OCI-LY3 (cell line): ENCODE measurements around the gene DIAPH2.

Source experiments
- EZH2phosphoT487 ChIP-seq: fragments of 200-600 bp; shearing (Covaris generic); IDR thresholded peaks from 2 replicates; pipeline ENCODE4 v1.6.1; 2018; ENCODE audit warnings: antibody characterized with exemption, mixed run types, low read depth
- TF ChIP-seq, protein P1 (sequence below): fragments of 200-600, 300-600 bp; sonication (generic); IDR thresholded peaks from 2 replicates; pipeline ENCODE4 v1.5.1; 2014; ENCODE audit warnings: antibody characterized with exemption, low read length, low read depth

DNA sequence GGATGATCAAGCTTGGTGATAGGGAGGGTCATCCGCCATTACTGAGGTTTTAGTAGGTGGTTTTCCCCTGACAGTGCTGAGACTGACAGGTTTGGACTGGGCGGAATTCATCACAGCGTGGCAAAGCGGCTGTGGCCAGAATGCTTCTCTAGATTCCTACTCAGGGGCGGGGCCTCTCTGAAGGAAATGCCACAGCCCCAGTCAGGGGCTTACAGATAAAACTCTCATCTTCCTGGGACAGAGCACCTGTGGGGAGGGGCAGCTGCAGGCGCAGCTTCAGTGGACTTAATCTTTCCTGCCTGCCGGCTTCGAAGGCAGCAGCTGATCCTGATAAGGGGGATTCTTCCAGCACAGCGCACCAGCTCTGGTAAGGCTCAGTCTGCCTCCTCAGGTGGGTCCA, 515.8 kb downstream of the DIAPH2 start:
- TF ChIP-seq, protein P1, sequence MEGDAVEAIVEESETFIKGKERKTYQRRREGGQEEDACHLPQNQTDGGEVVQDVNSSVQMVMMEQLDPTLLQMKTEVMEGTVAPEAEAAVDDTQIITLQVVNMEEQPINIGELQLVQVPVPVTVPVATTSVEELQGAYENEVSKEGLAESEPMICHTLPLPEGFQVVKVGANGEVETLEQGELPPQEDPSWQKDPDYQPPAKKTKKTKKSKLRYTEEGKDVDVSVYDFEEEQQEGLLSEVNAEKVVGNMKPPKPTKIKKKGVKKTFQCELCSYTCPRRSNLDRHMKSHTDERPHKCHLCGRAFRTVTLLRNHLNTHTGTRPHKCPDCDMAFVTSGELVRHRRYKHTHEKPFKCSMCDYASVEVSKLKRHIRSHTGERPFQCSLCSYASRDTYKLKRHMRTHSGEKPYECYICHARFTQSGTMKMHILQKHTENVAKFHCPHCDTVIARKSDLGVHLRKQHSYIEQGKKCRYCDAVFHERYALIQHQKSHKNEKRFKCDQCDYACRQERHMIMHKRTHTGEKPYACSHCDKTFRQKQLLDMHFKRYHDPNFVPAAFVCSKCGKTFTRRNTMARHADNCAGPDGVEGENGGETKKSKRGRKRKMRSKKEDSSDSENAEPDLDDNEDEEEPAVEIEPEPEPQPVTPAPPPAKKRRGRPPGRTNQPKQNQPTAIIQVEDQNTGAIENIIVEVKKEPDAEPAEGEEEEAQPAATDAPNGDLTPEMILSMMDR: no peak
- TF ChIP-seq EZH2phosphoT487: no peak
